ENCODE measurements around the gene INPP5K.

INPP5K gene

DNA sequence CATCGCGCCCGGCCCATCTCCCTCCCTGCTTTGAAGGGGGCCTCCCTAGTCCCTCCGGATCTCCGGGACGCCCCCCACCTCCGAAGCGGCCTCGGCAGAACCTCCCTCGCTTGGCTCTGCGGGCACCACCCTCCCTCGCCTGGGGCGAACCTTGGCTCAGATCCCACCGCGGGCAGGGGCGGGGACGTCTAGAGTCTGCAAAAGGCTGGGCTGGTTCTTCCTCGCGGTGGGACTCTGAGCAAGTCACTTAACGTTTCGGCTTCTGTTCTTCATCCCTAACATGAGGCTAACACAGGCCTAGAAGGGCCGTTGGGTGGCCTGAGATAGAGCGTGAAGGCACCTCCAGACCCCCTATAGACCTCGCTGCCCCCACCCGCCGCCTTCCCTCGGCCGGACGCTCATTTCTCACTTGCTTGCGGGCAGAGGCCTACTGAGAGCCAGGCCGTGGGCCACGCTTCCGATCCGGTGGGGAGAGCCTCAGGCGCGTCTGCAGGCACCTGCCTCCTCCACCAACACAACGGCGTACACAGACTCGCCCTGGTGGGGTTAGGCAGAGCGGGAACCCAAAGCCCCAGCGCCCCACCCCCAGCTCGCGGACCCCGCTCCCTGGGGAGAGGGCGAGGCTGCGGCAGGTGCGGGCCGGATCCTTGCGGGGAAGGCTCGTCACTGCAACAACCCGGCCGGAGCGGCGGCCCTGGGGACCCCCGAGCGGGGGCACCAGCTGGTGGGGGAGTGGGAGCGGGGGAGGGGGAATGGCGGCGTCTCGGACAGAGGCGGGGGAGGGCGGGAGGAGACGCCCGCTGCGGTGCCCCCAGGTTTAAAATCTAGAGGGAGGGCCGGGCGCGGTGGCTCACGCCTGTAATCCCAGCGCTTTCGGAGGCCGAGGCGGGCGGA, 29.4 kb downstream of the INPP5K start:
- DNase-seq (ENCODE audit: low read depth in 2 of 2) = peak; percentile 66 to 69

DNA sequence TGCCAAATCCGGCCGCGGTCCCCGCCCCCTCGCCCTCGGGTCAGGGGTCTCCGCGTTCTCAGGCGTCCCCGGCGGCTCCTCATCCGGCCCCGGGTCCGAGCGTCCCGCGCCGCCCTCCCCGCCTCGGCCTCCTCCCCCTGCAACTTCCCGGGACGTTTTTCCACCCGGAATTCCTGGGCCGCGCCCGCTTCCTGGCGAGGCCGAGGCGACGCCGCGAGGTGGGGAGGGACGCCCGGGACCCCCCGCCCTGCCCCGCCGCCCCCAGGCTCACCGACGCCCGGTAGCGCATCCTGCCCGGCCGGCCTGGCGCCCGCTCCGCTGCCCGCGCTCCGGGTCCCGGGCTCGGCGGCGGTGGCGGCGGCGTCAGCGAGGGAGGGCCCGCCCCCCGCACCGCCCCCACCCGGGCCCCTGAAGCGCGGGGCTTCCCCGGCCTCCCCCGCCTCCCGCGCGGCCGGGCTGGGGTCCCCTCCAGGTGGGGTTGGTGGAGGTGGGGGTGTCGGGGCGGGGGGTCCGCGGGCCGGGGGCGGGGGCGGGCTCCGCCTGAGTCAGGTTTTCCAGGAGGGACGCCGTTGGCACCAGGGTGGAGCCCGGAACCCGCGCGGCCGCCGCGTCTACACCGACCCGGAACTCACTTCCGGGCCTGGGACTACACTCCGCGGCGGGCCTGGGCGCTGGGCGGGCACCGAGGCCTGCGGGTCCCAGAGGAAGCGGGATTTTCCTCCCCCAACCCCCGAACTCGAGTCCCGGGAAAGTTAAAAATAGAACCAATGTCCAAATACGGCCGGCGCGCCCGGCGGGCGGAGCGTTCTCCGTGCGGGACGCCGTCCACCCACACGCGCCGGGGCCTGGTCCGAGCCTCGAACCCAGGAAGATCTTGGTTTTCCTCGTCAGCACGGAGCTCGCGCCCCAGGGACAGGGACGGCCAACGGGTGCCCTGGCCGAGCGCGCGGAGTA, 30.7 kb downstream of the INPP5K start:
- DNase-seq (ENCODE audit: low read depth in 2 of 2) = peak in 1 of 2 donors; percentile 49

DNA sequence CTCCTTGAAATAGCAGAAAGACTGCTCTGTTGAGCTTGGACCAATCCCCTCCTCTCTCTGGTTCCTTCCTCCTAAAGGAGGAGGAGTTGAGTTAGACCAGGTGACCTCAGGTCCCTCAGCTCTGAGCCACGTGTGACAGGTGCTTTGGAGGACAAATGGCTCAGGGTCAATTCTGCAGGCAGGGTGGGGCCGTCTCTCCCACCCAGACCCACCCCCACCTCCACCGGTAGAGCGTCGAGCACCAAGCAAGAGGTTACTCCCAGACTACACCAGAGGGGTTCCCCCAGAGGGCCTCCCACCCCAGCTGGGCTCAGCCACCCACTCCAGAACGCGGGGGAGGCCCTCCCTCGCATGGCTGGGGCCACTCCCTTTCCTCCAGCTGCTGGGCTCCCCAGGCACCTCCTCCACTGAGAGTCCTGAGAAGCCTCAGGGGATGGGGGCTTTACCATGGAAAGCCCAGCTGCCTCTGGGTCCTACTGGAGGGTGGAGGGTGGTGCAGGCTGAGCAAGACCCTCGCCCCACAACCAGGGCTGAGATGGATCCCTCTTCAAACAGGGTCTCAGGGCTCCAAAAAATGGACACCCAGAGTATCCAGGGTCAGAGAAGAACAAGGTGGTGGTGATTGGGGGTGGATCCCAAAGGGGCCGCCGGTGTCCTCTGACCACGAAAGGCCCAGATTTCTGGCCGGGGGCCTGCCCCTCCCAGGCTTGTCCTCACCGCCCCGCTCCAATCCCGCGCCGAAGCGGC, 31.6 kb downstream of the INPP5K start:
- DNase-seq (ENCODE audit: low read depth in 2 of 2) = no peak

DNA sequence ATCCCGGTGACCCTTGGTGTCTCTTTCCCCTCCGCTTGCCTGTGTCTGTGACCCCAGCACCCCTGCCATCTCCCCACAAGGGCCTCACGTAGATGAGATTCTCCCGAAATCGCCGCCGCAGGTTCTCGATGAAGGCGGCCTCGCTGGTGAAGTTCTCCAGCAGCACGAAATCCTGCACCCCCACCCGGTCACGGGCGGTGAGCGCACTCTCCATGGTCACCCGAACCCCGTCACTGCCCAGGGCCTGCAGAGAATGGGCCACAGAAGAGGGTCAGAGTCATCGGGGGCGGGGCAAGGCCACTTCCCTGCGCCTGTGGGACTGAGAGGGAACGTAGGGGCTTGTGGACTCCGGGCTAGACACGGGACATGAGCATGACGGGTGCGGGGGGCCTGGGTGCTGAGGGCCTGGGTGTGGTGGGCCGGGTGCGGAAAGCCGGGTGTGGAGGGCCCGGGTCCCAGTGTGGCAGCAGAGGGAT, 32.3 kb downstream of the INPP5K start:
- DNase-seq (ENCODE audit: low read depth in 2 of 2) = no peak

DNA sequence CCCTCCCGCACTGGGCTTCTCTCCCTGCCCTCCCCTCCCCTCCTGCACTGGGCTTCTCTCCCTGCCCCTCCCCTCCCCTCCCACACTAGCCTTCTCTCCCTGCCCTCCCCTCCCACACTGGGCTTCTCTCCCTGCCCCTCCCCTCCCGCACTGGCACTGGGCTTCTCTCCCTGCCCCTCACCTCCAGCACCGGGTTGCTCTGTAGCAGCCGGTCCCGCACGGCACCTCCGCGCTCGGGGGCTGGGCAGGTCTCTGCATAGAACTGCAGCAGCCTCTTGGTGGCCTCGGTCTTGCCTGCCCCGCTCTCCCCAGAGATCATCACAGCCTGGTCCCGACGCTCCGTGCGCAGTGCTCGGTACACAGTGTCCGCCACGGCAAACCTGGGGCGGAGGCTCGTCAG, 33.7 kb downstream of the INPP5K start:
- no peak for DNase-seq (ENCODE audit: low read depth in 2 of 2)

DNA sequence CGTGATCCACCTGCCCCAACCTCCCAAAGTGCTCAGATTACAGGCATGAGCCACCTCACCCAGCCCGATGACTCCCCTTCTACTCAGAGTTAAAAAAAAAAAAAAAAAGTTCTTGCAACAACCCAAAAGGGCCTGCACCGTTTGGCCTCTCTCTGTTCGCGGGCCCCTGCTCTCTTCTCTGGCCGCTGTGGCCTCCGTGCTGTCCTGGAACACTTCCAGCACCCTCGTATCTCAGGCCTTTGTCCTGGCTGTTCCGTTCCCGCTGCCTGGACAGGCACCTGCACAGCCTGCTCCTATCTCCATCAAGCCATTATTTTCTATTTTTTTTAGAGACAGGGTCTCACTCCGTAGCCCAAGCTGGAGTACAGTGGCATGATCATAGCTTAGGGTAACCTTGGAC, 34.7 kb downstream of the INPP5K start:
- no peak for DNase-seq (ENCODE audit: low read depth in 2 of 2)

DNA sequence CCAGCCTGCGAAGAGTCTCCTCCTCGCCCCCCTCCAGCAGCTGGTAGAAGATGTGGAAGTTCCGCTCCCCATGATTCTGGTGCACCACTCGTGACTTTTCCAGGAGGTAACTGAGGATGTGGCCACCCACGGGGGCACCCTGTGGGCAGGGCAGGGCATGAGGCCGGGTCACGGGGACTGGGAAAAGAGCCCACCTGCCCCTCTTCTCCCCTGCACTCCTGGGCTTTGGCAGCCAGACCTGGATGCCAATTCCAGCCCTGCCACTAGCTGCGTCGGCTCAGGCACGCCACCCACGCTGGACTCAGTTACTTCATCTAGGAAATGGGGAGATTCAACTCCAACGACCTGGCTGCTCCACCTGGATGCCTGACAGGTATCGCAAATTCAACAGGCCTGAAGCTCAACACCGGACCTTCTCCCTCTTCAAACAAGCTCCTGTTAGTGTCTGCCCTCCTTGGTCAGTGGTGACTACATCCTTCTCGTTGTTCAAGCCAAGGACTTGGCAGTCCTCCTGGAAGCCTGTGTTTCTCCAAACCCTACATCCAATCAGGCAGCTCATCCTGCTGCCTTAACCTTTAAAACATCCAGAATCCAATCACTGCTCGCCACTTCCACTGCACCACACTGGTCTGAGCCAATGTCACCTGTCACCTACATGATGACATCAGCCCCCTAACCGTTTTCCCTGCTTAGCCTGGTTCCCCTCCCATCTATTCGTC, 35.5 kb downstream of the INPP5K start:
- no peak for DNase-seq (ENCODE audit: low read depth in 2 of 2)

DNA sequence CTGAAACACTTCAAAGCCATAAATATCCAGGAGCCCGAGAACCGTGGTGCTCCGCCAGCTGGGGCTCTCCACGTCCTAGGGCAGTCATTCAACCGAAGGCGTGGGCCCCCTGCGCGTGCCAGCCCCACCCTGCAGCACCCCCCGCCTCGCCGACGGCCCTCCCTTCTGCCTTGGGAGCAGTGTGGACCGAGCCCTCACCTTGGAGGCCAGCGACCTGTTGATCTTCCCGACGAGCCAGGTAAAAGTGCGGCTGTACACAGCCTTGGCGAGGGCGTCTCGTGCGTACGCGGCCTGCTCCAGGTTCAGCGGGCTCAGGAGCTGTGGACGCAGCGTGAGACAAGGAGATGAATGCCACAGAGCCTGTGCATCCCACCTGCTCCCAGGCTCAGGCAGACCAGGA, 38.0 kb downstream of the INPP5K start:
- DNase-seq (ENCODE audit: low read depth in 2 of 2) = no peak

DNA sequence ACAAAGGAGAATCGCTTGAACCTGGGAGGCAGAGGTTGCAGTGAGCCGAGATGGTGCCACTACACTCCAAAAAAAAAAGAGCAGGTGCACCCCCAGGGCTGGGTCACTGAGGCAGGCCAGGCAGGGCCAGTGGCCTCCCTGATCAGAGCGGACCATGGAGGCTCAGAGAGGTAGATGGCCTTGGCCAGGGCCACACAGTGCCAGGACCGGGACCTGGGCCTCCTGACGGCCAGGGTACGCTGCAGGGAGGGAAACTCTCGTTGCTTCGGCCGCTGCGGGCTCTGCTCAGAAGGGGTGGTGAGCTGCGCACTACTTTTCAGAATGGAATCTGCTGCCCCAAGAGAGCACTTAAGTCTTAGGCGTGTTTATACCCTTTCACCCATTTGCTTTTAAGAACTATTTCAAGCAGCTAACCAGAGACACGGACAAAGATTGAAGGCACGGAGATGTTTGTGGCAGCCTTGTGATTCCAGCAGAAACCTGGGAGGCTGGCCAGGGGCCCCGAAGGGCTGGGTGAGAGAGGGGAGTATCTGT, 41.0 kb downstream of the INPP5K start:
- no peak for DNase-seq (ENCODE audit: low read depth in 2 of 2)

DNA sequence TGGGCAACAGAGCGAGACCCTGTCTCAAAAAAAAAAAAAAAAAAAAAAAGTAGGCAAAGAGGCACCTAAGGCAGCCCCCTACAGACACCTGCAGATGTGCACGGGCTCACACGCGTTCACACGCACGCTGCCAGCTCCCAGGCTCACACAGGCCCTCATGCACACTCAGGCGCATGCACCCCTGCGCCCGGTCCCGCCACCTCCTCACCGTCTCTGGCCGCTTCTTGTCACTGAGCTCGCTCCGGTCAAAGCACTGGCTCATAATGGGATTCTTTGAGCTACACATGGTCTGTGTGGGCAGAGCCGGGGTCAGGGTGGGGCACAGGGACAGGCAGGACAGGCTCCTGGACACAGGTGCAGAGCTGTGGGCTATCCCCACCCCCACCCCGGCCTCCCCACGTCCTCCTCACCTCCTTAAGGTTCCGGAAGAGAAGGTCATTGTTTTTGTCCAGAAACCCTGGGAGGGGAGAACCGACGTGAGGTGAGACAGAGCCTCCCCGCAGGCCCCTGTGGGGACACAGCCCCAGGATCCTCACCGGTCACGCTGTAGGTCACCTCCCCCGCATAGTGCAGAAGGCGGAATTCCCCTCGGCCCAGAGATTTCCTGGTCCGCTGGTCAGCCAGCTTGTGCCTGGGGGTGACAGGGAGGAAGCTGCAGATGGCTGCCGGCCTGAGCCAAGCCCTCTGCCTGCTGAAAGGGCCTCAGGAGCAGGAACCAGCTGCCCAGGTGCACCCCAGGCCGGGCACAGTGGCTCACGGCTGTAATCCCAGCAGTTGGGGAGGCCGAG, 41.8 kb downstream of the INPP5K start:
- no peak for DNase-seq (ENCODE audit: low read depth in 2 of 2)

DNA sequence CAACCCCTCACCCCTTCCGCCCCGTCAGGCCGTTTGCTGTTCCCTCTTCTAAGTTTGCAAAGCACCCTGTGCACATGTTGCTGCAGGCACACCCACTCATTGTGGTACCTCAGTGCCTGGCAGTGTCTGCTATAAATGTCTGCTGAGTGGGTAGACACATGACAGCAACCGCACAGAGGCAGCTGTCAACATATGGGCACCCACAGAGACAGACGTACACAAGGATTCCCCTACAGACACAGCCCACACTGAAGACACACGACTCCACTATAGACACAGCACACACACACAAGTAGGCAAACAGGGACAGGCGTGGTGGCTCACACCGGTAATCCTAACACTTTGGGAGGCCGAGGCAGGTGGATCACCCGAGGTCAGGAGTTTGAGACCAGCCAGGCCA, 42.6 kb downstream of the INPP5K start:
- DNase-seq (ENCODE audit: low read depth in 2 of 2) = no peak

DNA sequence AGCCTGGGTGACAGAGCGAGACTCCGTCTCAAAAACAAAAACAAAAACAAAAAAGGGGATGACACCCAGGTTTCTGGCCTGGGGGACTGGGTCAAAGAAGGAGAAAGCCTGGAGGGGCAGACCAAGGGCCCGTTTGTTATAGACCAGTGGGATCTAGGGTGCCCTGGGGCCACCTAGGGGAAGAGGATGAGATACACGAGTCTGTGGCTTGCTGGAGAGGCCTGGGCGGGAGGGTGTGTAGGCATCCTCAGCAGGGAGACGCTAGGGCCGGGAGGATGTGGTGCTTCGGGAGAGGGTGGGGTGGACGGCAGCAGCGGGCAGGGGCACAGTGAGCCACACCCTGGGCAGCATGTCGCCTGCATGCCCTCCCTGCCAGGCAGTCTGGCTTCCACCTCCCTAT, 43.2 kb downstream of the INPP5K start:
- DNase-seq (ENCODE audit: low read depth in 2 of 2) = no peak

DNA sequence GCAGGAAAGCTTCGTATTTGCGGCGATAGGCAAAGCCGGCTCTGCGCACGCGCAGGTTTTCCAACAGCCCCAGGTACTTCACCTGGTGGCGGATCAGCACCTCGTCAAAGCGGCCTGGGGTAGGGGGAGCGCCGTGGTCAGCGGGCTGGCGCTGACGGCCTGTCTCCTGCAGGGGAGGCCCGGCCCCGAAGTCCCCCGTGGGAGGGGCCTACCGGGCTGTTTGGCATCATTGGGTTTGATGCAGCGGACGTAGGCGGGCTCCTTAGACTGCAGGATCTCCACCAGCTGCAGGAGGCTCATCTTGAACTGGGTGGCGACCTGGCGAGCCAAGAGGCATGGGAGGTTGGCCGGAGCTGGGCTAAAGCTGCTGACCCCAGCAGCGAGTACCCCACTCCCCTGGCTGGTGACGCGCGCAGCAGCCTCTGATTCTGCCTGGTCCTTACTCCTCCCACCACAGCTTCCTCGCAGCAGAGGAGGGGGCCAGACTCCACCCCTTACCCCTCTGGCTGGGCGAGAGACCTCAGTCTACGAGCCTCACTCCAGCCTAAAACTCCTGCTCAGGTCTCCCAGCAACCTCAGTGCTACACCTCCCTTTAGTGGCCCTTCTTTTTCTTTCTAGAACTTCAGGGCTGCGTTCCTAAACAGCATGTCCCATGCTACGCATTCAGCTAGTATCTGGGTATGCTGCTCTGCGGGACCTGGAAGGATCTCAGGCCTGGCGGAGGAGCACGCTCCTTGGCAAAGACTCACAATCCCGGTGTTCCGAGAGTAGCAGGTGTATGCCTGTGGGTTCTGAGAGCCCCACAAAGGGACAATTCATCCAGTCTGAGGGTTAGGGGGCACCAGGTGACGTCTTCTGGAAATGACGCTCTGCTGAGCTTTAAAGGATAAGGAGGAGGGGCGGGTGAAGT, 44.2 kb downstream of the INPP5K start:
- DNase-seq (ENCODE audit: low read depth in 2 of 2) = no peak

DNA sequence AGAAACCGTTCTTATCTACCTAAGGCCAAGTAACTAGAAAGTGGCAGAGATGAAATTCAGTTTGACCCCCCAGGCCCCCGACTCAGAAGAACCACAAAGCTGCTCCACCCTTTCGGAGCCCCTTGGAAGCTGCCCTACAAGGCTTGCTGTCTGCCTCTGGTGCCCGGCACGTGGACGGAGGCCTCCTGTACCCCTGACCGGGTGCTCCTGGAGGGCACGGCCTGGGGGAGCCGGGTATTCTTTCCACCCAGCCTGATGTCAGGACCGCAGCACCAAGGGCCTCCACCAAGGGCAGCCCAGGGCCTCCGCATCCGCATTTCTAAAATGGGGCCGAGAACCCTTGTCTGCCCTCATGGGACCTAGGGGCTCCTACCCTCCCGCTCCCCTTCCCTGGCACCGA, 44.9 kb downstream of the INPP5K start:
- DNase-seq (ENCODE audit: low read depth in 2 of 2) = no peak

DNA sequence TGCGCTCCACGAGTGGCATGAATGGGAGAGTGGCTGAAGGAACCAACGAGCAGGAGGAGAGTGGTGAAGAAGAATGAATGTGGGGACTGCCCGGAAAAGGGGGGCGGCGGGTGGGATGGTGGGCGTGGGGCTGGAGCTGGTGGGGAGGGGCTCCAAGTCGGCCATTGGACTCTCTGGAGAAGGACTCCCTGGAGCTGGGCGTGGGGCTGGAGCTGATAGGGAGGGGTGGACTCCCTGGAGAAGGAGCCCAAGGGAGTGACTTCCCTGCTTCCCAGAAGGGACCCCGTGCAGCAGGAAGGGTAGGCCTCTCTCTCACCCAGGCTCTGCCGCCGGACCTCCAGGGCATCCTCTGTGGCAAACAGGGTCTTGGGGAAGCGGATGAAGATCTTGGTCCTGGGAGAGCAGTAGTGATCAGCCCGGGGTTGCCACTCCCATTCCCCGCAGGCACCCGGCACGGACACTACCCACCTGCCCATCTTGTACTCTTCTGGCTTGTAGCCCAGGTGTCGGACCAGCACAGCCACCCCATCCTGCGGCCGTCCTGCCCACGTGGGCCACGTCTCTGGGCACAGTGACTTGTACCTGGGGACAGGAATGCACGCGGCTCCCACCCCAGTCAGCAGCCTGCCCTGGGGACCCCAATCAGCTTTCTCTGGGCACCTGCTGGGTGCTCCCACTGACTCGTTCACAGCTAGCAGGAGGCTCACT, 45.5 kb downstream of the INPP5K start:
- DNase-seq (ENCODE audit: low read depth in 2 of 2) = no peak

DNA sequence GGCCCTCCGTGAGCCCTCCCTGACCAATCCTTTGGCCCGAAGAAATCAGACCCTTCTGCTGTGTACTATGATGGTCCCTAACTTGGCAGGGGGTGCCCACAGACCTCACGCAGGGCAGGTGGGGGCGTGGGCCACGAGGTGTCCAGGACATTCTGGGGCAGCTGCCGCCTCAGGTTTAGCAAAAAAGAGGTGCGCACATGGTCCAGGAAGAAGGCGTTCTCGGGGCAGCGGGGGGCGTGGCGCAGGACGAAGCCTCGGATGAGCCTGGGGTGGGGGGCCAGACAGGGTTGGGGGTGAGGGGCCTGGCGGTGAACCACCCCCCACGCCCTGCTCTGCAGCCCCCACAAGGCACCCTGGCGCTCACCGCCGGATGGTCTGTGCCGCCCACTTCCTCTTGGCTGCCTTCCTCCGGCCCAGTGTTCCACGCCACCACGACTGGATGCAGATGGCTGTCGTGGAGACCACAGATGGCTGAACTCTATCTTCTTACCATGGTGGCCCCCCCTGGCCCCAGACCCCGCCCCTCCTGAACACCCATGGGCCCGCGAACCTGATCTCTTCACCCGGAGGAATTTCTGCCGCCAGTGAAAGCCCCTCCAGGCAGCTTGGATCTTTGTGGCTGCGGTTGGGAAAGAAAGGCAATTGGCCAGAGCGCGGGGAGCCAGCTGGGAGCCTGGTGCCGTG, 46.2 kb downstream of the INPP5K start:
- no peak for DNase-seq (ENCODE audit: low read depth in 2 of 2)

DNA sequence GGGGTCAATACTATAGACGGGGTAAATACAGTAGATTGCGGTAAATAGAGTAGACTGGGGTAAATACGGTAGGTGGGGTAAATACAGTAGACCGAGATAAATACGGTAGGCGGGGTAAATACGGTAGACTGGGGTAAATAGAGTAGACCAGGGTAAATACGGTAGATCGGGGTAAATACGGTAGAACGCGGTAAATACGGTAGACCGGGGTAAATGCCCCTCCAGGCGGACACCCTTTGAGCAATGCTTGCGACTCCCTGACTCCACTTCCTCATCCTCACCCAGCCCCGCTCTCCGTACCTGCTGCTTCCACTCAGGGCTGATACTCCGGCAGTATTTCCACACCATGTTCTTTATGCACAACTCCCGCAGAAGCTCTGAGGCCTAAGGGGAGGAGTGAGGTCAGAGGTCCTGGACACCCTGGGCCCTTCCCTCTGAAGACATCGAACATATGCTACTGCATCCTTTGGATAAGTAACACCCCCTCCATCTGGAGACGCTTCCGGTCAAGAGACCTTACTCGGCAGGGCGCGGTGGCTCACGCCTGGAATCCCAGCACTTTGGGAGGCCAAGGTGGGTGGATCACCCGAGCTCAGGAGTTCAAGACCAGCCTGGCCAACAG, 47.1 kb downstream of the INPP5K start:
- no peak for DNase-seq (ENCODE audit: low read depth in 2 of 2)

Data from stimulated activated CD4-positive, alpha-beta T cell treated with anti-CD3 and anti-CD28 coated beads, Interleukin-15, amount 100 ng/mL, for 48 hours (primary cell).